B cell (primary cell): ENCODE results near the gene COLEC12. TPM values are rescaled to one million over a fixed set of nuclear protein-coding genes. Genes with fewer than 3 reads are reported as not detected.

ENCODE experiments used
- ATAC-seq: fragments of 200-7000 bp; cut with Tn5 transposase; one replicate; pipeline ENCODE4 v1.10.0; 2021; ENCODE audit warnings: low read depth, mild to moderate bottlenecking, moderate number of reproducible peaks, moderate library complexity
- CTCF ChIA-PET: fragments of 350-600 bp; sonication (Branson Sonifier 250); formaldehyde crosslinking; loops from one replicate; lab custom pipeline; 2021; ENCODE audit warnings: antibody characterized with exemption, inconsistent platforms; lab: Charles Lee
- POLR2A ChIA-PET: fragments of 350-600 bp; sonication (Branson Sonifier 250); formaldehyde crosslinking; loops from one replicate; lab custom pipeline; 2021; ENCODE audit warnings: antibody characterized with exemption; lab: Charles Lee
- DNase-seq: peaks from one replicate; pipeline ENCODE4 v3.0.0; 2013
- H2AFZ ChIP-seq: 2 replicates; pipeline ENCODE4 v1.6.1; 2012; ENCODE audit warnings: mild to moderate bottlenecking, low read depth, low read length; ENCODE audit not compliant: insufficient read depth, poor library complexity, severe bottlenecking
- H3K27ac ChIP-seq, 2 donors: 1 replicate in 1 of 2; 2 replicates in 1 of 2; pipeline ENCODE4 v1.5.1; 2012 to 2013; ENCODE audit warnings: low read length in 2 of 2, mild to moderate bottlenecking in 2 of 2, moderate library complexity in 1 of 2
- H3K27me3 ChIP-seq, 4 experiments: fragments of 200-600 bp in 1 of 4; sonication (generic) in 1 of 4; replicated peaks in 1 of 4; 1 replicate in 2 of 4; 2 replicates in 2 of 4; pipeline versions ENCODE4 v1.6.1 to v1.7.0; 2013 to 2016; ENCODE audit warnings: low read length in 3 of 4, mild to moderate bottlenecking in 2 of 4, mixed read lengths in 1 of 4, moderate library complexity in 1 of 4; ENCODE audit not compliant: insufficient read depth in 4 of 4, control insufficient read depth in 3 of 4; ENCODE audit errors: control extremely low read depth in 1 of 4
- H3K36me3 ChIP-seq, 2 experiments: replicated peaks in 1 of 2; 1 replicate in 1 of 2; 2 replicates in 1 of 2; pipeline versions ENCODE4 v1.6.1 to v1.7.1; 2013; ENCODE audit warnings: low read length in 1 of 2; ENCODE audit not compliant: insufficient read depth in 2 of 2, control insufficient read depth in 1 of 2; ENCODE audit errors: control extremely low read depth in 1 of 2, extremely low read depth in 1 of 2
- H3K4me1 ChIP-seq, 2 donors: fragments of 200-600 bp in 1 of 2; sonication (generic) in 1 of 2; 1 replicate in 1 of 2; 2 replicates in 1 of 2; pipeline versions ENCODE4 v1.5.1 to v1.6.1; 2013 to 2017; ENCODE audit warnings: low read length in 2 of 2; ENCODE audit not compliant: control insufficient read depth in 2 of 2, insufficient read depth in 2 of 2
- H3K4me2 ChIP-seq: replicated peaks from 2 replicates; pipeline ENCODE3; 2012; ENCODE audit warnings: mild to moderate bottlenecking, low read depth, low read length; ENCODE audit not compliant: poor library complexity, severe bottlenecking
- H3K4me3 ChIP-seq, 5 experiments: fragments of 200-600 bp in 1 of 5; sonication (generic) in 1 of 5; 1 replicate in 3 of 5; 2 replicates in 2 of 5; pipeline versions ENCODE4 v1.5.1 to v1.7.0; 2011 to 2016; ENCODE audit warnings: low read length in 4 of 5, mild to moderate bottlenecking in 4 of 5, low read depth in 2 of 5, control low read depth in 1 of 5, moderate library complexity in 1 of 5; ENCODE audit not compliant: insufficient read depth in 1 of 5; ENCODE audit errors: control extremely low read depth in 1 of 5, extremely low read depth in 1 of 5
- H3K79me2 ChIP-seq: fragments of 200-600 bp; sonication (generic); one replicate; pipeline ENCODE4 v1.6.0; 2016; ENCODE audit warnings: low read length; ENCODE audit not compliant: control insufficient read depth, insufficient read depth
- H3K9ac ChIP-seq: fragments of 200-600 bp; sonication (generic); 2 replicates; pipeline ENCODE4 v1.6.1; 2017; ENCODE audit warnings: mild to moderate bottlenecking, low read length, moderate library complexity
- H3K9me3 ChIP-seq, 3 donors: one replicate each; pipeline versions ENCODE4 v1.6.1 to v1.7.1; 2013; ENCODE audit warnings: low read length in 2 of 3; ENCODE audit not compliant: control insufficient read depth in 2 of 3, insufficient read depth in 1 of 3; ENCODE audit errors: control extremely low read depth in 1 of 3
- H4K20me1 ChIP-seq: 2 replicates; pipeline ENCODE4 v1.6.0; 2012; ENCODE audit warnings: mild to moderate bottlenecking, low read length; ENCODE audit not compliant: insufficient read depth, control insufficient read depth, poor library complexity, severe bottlenecking
- H3K27ac Mint-ChIP-seq: one replicate; pipeline ENCODE4 v1.8.0; 2021; ENCODE audit warnings: mixed read lengths
- H3K27me3 Mint-ChIP-seq: one replicate; pipeline ENCODE4 v1.8.0; 2021; ENCODE audit warnings: mixed read lengths
- H3K4me1 Mint-ChIP-seq: one replicate; pipeline ENCODE4 v1.8.0; 2021; ENCODE audit warnings: mixed read lengths
- H3K4me3 Mint-ChIP-seq: one replicate; pipeline ENCODE4 v1.8.0; 2021; ENCODE audit warnings: mixed read lengths
- H3K9me3 Mint-ChIP-seq: one replicate; pipeline ENCODE4 v1.8.0; 2022; ENCODE audit warnings: mixed read lengths; ENCODE audit not compliant: insufficient read depth
- EZH2 ChIP-seq: IDR thresholded peaks from 2 replicates; pipeline ENCODE4 v1.6.1; 2012; ENCODE audit warnings: borderline replicate concordance, low read depth, mild to moderate bottlenecking, moderate library complexity, low read length; ENCODE audit not compliant: insufficient read depth, poor library complexity, severe bottlenecking
- WGBS: methylation state at CpG from one replicate; pipeline ENCODE4 v1.1.5; 2013; ENCODE audit warnings: missing lambda C conversion rate; ENCODE audit not compliant: insufficient coverage; 5-methylcytosine and 5-hydroxymethylcytosine counted together
- intact Hi-C: fragments of 100-400 bp; cut with micrococcal nuclease; formaldehyde crosslinking; loops from one replicate; pipeline ENCODE4 v1.10.0; 2022
- polyA plus RNA-seq: library from polyadenylated mRNA; depleted of rRNA; stranded (reverse); fragments of >200 nt; gene quantifications from 2 replicates; pipeline ENCODE4 v1.2.3, GENCODE V29; 2012
- total RNA-seq, 2 donors: library from RNA; stranded (reverse); fragments of 120-200 nt in 1 of 2; gene quantifications; 1 replicate in 1 of 2; 2 replicates in 1 of 2; pipeline versions ENCODE4 v1.2.3 to v1.2.4, GENCODE V29; 2013 to 2022
- TF ChIP-seq, protein P1 (sequence below): fragments of 200-600 bp; IDR thresholded peaks from one replicate; pipeline ENCODE4 v1.8.0; 2022; ENCODE audit warnings: antibody characterized with exemption, mild to moderate bottlenecking

The COLEC12 gene
- total and polyA plus RNA-seq, 2 donors (not counting 1 experiment from before 2014, with no cell fraction given) = not detected

- intact Hi-C loops = no loop called here
- WGBS = 67% methylated on average over 2 of the region's 2 CpGs
- CTCF ChIA-PET = no interaction called here
Measured at GRCh38 chr18:336713-337112, 163.8 kb downstream of the COLEC12 start.

DNA sequence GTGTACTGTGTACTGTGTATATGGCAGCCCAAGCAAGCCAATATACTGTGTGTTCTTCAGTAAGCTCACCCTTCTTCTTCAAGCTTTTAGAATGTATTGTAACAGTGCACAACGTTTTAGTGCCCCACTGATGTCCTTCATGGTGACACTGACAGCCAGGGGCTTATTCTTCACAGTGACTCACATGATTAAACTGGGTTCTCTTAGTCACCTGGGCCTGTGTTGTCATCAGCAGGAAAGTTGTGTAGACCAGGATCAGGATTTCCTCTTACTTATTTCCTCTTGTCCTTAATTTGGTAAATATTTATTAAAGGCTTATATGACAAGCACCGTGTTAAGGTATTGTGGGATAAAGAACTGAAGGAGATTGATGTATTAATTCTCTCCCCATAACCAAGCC is 164.8 kb downstream of the COLEC12 start:
- DNase-seq (no peak), ATAC-seq (no peak)

More at GRCh38 chr18:336713-337112, 163.8 kb downstream of the COLEC12 start:
- H3K4me2 ChIP-seq = no peak overlapping the region
- no peaks in the 10 kb centered on the region for H4K20me1 ChIP-seq
- no peak overlapping the region for H3K27ac ChIP-seq
- DNase-seq (no peak), ATAC-seq (no peak)
- POLR2A ChIA-PET = no interaction called here
- H3K36me3 ChIP-seq = no peaks in the 10 kb centered on the region
- no peaks in the 10 kb centered on the region for H3K4me1 ChIP-seq
- TF ChIP-seq EZH2 = no peak
- TF ChIP-seq, protein P1, sequence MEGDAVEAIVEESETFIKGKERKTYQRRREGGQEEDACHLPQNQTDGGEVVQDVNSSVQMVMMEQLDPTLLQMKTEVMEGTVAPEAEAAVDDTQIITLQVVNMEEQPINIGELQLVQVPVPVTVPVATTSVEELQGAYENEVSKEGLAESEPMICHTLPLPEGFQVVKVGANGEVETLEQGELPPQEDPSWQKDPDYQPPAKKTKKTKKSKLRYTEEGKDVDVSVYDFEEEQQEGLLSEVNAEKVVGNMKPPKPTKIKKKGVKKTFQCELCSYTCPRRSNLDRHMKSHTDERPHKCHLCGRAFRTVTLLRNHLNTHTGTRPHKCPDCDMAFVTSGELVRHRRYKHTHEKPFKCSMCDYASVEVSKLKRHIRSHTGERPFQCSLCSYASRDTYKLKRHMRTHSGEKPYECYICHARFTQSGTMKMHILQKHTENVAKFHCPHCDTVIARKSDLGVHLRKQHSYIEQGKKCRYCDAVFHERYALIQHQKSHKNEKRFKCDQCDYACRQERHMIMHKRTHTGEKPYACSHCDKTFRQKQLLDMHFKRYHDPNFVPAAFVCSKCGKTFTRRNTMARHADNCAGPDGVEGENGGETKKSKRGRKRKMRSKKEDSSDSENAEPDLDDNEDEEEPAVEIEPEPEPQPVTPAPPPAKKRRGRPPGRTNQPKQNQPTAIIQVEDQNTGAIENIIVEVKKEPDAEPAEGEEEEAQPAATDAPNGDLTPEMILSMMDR = no peak
- no peak overlapping the region for H3K9ac ChIP-seq
- Mint-ChIP-seq H3K4me3 (no peak overlapping the region), H3K27me3 (peaks cover 13% of the 10 kb centered on the region), H3K9me3 (no peaks in the 10 kb centered on the region), H3K4me1 (no peaks in the 10 kb centered on the region), H3K27ac (no peak overlapping the region)
- H2AFZ ChIP-seq = no peak overlapping the region
- no peak overlapping the region for H3K4me3 ChIP-seq
- H3K27me3 ChIP-seq = peaks cover 0 to 3% (median 0%) of the 10 kb centered on the region in 4 experiments
- no peaks in the 10 kb centered on the region for H3K9me3 ChIP-seq
- no peaks in the 10 kb centered on the region for H3K79me2 ChIP-seq

More for the DNA sequence above, 164.8 kb downstream of the COLEC12 start:
- CTCF ChIA-PET = no interaction called here
- Histone ChIP-seq H3K79me2 (no peaks in the 10 kb centered on the region), H4K20me1 (no peaks in the 10 kb centered on the region), H3K4me2 (no peak overlapping the region), H3K36me3 (no peaks in the 10 kb centered on the region), H3K9ac (no peak overlapping the region), H2AFZ (no peak overlapping the region), H3K4me1 (no peaks in the 10 kb centered on the region), H3K27me3 (peaks cover 0 to 3% (median 0%) of the 10 kb centered on the region in 4 experiments), H3K9me3 (no peaks in the 10 kb centered on the region), H3K27ac (no peak overlapping the region), H3K4me3 (no peak overlapping the region)
- intact Hi-C loops = no loop called here
- TF ChIP-seq, protein P1 = no peak
- TF ChIP-seq EZH2 = no peak
- WGBS = 0% methylated on average over 1 of the region's 2 CpGs
- Mint-ChIP-seq H3K4me1 (no peaks in the 10 kb centered on the region), H3K4me3 (no peak overlapping the region), H3K9me3 (no peaks in the 10 kb centered on the region), H3K27me3 (peaks cover 17% of the 10 kb centered on the region), H3K27ac (no peak overlapping the region)
- POLR2A ChIA-PET = no interaction called here
